ENCODE data around the gene TEX14.

DNA sequence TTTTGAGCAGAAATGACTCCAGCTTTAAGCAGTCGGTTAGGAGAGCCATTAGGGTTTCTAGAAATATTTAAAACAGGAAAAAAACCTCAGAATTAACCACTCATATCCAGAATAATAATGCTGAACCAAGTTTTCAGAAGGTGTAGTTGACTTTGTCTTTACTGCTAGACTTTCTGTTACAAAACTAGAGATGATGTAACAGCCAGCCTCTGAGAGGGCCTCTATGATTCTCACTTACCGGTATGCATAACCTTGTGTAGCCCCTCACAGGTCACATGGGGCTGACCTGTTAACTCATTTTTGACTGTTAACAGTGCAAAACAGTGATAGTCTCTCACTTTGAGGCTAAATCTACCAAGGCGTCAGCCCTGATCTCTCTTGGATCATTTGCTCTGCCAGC is 74.3 kb downstream of the TEX14 start:
- TF ChIP-seq, protein P1, sequence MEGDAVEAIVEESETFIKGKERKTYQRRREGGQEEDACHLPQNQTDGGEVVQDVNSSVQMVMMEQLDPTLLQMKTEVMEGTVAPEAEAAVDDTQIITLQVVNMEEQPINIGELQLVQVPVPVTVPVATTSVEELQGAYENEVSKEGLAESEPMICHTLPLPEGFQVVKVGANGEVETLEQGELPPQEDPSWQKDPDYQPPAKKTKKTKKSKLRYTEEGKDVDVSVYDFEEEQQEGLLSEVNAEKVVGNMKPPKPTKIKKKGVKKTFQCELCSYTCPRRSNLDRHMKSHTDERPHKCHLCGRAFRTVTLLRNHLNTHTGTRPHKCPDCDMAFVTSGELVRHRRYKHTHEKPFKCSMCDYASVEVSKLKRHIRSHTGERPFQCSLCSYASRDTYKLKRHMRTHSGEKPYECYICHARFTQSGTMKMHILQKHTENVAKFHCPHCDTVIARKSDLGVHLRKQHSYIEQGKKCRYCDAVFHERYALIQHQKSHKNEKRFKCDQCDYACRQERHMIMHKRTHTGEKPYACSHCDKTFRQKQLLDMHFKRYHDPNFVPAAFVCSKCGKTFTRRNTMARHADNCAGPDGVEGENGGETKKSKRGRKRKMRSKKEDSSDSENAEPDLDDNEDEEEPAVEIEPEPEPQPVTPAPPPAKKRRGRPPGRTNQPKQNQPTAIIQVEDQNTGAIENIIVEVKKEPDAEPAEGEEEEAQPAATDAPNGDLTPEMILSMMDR (IDR thresholded peaks at IDR 0.05; ENCODE audit: insufficient read depth, low read length, poor library complexity, severe bottlenecking), result no peak
- TF ChIP-seq EZH2phosphoT487 (conservative IDR thresholded peaks at IDR 0.05; ENCODE audit: low read length), result no peak

Data from SU-DHL-6 (cell line).